HL-60/S4 (cell line): ENCODE results near the gene UBE2E2.

Experiments used
- in situ Hi-C: fragments of 300-500 bp; cut with MboI; formaldehyde crosslinking; loops from 2 replicates; pipeline ENCODE4 v1.14.3; 2022; ENCODE audit warnings: low sequenced_read_pairs

The UBE2E2 gene

GRCh38 chr3:23567917-23568316 is 364.8 kb downstream of the UBE2E2 start:
- in situ Hi-C loops: no loop called here

DNA sequence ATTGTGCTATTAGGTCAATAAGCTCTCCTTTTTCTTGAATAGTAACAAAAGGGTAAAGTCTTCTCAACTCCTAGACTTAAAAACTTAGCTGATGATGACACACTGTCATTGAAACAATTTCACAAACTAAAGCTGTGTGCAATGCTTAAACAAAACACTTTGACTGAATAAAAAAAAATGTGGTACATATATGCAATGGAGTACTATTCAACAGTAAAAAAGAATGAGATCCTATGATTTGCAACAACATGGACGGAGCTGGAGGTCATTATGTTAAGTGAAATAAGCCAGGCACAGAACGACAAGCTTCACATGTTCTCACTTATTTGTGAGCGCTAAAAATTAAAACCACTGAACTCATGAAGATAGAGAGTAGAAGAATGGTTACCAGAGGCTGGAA is 370.7 kb downstream of the UBE2E2 start:
- in situ Hi-C loops: no loop called here

DNA sequence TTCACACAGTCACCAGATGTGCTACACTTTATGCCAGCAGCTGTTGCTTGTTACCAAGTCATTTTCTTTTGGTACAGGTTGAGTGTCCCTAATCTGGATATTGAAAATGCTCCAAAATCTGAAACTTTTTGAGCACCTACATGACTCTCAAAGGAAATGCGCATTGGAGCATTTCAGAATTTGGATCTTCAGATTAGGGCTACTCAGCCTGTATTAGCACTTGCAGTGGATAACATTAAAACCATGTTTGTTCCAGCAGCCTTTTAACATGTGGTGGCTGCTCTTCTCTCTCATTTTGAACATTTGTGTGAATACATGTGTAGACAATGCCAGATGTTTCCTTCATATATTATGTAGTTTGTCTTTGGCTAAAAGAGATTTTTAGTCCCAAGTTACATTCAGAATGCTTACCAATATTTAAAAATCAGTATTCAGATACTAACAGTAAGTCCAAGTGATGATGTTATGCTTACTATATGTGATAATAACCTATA is 371.7 kb downstream of the UBE2E2 start:
- in situ Hi-C loops: no loop called here

DNA sequence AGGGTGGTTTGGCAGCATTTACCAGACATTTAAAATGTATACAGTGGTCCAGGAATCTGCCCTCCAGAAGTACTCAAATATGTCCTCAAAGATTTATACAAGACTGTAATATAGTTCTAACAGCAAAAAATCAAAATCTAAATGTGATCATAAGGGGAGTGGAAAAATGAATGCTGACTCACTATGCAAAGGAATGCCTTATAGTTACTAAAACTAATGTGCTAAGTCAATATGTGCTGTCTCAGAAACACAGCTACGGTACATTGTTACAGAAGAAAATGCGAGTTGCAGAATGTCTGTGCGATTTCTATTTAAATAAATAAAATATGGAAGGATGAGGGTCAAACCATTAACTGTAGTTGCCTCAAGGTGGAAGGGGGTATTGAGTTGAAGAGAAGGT is 372.6 kb downstream of the UBE2E2 start:
- in situ Hi-C loops: no loop called here

GRCh38 chr3:23576379-23576959 is 373.3 kb downstream of the UBE2E2 start:
- in situ Hi-C loops: no loop called here

GRCh38 chr3:23580096-23580713 is 377.1 kb downstream of the UBE2E2 start:
- in situ Hi-C loops: no loop called here

- in situ Hi-C loops: no loop called here
These were observed 381.0 kb downstream of the UBE2E2 start for GRCh38 chr3:23583980-23584740.

- in situ Hi-C loops: no loop called here
These were observed 384.4 kb downstream of the UBE2E2 start for GRCh38 chr3:23587513-23587912.

- in situ Hi-C loops: no loop called here
These were observed 385.4 kb downstream of the UBE2E2 start for GRCh38 chr3:23588547-23588946.

- in situ Hi-C loops: no loop called here
These were observed 386.5 kb downstream of the UBE2E2 start for GRCh38 chr3:23589602-23590001.

- in situ Hi-C loops: no loop called here
These were observed 387.5 kb downstream of the UBE2E2 start for GRCh38 chr3:23590424-23591273.

GRCh38 chr3:23591374-23591773 is 388.2 kb downstream of the UBE2E2 start:
- in situ Hi-C loops: no loop called here

DNA sequence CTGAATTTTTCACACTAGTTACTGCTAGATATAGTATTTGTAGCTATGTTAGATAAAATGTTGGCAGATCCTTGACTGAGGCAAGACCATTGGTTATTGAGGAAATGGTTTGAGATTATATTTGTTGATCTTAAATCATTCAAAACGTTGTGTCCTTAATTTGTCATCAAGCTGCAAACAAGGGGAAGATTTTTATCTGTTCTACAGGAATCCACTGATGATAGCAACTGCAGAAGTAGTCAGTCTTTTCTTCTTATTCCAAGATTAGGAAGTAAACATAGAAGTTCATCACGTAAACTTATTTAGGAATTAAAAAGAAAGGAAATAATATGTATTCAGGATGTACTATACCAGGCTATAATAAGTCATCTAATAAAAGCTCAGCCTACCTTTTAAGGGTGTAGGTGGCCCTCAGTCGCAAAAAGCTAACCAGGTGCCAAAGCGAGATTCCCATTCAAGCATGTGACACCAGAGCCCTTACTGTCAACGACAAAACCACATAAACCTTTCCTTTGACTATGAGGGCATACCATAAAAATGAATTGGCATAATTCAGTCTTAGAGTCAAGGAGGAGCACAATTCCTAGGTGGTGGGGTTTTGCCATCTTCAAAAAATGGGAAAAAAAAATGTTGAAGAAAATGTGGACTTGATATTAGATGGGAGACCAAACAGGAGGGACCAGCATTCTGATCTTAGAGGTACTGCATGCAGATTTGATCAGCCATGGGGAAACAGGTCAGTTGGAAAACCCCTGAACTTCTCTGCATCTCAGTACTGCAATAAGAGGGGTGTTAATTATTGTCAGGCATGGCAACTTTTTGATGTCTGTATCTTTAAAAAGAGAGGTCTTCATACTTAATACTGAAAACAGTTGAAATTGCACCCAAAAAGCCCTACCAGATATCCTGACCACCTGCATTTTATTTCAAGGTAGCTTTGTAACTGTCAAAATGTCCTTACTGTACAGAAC is 390.1 kb downstream of the UBE2E2 start:
- in situ Hi-C loops: no loop called here

DNA sequence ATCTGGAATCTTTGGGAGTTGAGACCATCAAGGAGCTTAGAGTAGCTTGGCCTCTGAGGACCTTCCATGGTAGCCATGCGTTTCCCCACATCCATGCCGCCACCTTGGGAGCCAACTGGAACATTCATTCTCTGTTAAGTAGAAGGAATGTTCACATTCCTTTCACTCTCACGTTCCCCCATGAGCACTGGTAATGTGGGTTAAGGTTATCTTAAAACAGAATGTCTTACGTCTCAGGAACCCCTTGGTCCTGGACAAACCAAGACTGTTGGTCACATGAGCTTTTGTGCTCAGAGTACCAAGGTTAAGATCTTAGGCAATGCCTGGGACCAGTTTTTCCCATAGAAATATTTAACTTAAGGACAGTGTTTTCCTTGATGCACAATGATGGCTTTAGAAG is 390.9 kb downstream of the UBE2E2 start:
- in situ Hi-C loops: no loop called here

- in situ Hi-C loops: no loop called here
These were observed 392.0 kb downstream of the UBE2E2 start for GRCh38 chr3:23594894-23595670.

DNA sequence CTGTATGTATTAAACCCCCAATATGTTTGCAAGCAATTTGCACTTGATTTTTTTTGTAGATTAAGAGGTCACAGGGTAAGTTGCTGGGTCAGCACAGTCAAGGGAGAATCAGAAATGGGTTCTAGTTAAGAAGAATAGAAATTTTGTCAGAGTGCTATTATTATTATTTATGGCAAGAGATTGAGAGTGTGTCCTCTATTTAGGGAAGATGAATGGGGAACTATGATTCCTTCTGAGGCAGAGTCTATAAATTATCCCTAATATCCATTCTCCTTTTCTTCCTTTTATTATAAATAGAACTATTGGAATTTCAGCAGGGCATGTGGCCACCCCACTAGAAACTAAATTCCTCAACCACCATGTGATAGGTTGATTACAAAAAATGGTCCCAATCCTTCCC is 392.7 kb downstream of the UBE2E2 start:
- in situ Hi-C loops: no loop called here

GRCh38 chr3:23600167-23600871 is 397.2 kb downstream of the UBE2E2 start:
- in situ Hi-C loops: no loop called here

DNA sequence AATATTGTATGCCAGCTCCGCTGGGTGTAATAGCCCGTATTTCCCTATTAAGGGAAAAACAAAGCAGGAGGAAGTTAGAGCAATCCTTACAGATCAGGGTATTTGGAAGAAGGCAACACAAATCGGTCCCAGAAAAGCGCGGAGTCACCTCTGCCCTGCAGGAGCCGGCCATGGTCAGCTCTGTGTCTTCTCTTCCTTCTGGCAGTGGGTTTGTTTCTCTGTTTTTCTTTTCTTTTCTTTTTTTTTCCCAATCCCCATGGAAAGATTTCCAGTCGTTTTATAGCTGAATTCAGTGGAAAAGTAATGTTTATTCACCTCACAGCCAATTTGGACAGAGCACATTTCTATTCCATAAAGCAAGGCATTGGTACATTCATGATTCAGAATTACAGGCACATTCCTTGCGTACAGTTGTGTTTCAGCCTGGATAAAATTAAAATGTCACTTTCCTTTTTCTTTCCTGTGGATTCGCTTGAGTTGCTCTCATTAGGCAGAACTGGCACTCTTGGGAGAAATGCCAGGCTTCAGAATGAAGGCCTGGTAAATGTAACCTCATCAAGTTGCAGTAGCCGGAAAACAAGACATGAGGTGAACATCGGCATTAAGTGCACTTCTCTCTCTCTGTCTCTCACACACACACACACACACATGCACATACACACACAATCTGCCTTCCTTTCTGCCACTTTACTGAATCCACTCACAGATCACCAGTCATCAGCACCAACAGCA is 398.1 kb downstream of the UBE2E2 start:
- in situ Hi-C loops: no loop called here
